Stimulated activated CD4-positive, alpha-beta T cell treated with anti-CD3 and anti-CD28 coated beads, Interleukin-15, amount 100 ng/mL, for 48 hours (primary cell): ENCODE measurements around the gene MED27.
"Not testable (repeated sequence)": the region's sequence is repeated elsewhere in the genome, so short reads cannot be mapped to it uniquely, and the experiment has no call there.

Source experiments
- DNase-seq, 2 donors: peaks; one replicate each; pipeline ENCODE4 v3.0.0-alpha.2; 2020; ENCODE audit warnings: low read depth in 2 of 2

MED27 gene

GRCh38 chr9:132075853-132076252 lies 3.8 kb downstream of the MED27 start:
- no peak for DNase-seq

- no peak for DNase-seq
Observed at GRCh38 chr9:132074736-132075135, 4.9 kb downstream of the MED27 start.

GRCh38 chr9:132071847-132072507 lies 7.7 kb downstream of the MED27 start:
- DNase-seq = no peak

- no peak for DNase-seq
Observed at GRCh38 chr9:132069046-132069898, 10.4 kb downstream of the MED27 start.

- DNase-seq = no peak
Observed at GRCh38 chr9:132068605-132069004, 11.1 kb downstream of the MED27 start.

- no peak for DNase-seq
Observed at GRCh38 chr9:132066511-132066910, 13.2 kb downstream of the MED27 start.

GRCh38 chr9:132066057-132066456 lies 13.6 kb downstream of the MED27 start:
- no peak for DNase-seq

- no peak for DNase-seq
Observed at GRCh38 chr9:132063281-132063680, 16.4 kb downstream of the MED27 start.

GRCh38 chr9:132062806-132063205 lies 16.9 kb downstream of the MED27 start:
- no peak for DNase-seq

- no peak for DNase-seq
Observed at GRCh38 chr9:132061526-132061925, 18.1 kb downstream of the MED27 start.

- no peak for DNase-seq
Observed at GRCh38 chr9:132059361-132059760, 20.3 kb downstream of the MED27 start.

- not testable (repeated sequence) for DNase-seq
Observed at GRCh38 chr9:132058226-132058625, 21.4 kb downstream of the MED27 start.

- DNase-seq = no peak
Observed at GRCh38 chr9:132056717-132057560, 22.7 kb downstream of the MED27 start.

- no peak for DNase-seq
Observed at GRCh38 chr9:132055756-132056155, 23.9 kb downstream of the MED27 start.

- no peak for DNase-seq
Observed at GRCh38 chr9:132054024-132054423, 25.6 kb downstream of the MED27 start.

GRCh38 chr9:132049900-132050299 lies 29.8 kb downstream of the MED27 start:
- DNase-seq = no peak

- DNase-seq = no peak
Observed at GRCh38 chr9:132049323-132049882, 30.3 kb downstream of the MED27 start.

- no peak for DNase-seq
Observed at GRCh38 chr9:132048201-132048600, 31.5 kb downstream of the MED27 start.

GRCh38 chr9:132046456-132046855 lies 33.2 kb downstream of the MED27 start:
- no peak for DNase-seq

- DNase-seq = no peak
Observed at GRCh38 chr9:132044176-132044875, 35.3 kb downstream of the MED27 start.

GRCh38 chr9:132043708-132044107 lies 36.0 kb downstream of the MED27 start:
- DNase-seq = no peak
